ENCODE measurements around the gene PCDHB16.

The PCDHB16 gene

GRCh38 chr5:141234109-141234667 lies 52.0 kb downstream of the PCDHB16 start:
- DNase-seq (ENCODE audit: low spot score): no peak

Data from LoVo (cell line).